K562 (cell line): ENCODE measurements around the gene TTLL3. TPM values are rescaled to one million over a fixed set of nuclear protein-coding genes. Genes with fewer than 3 reads are reported as not detected.

ENCODE experiments used
- BRCA1 ChIP-seq, 2 experiments: fragments of 450-650 bp in 1 of 2; sonication (generic) in 1 of 2; formaldehyde crosslinking in 1 of 2; IDR thresholded peaks; 2 replicates each; pipeline versions ENCODE4 v1.5.0 to v1.6.1; 2017 to 2020; ENCODE audit warnings: mild to moderate bottlenecking in 1 of 2, missing genetic modification reagents in 1 of 2
- CAMTA2 ChIP-seq: fragments of 250-450 bp; sonication (Bioruptor Pico); conservative IDR thresholded peaks from 2 replicates; pipeline ENCODE4 v1.5.1; 2022
- COPS2 ChIP-seq: fragments of 450-650 bp; conservative IDR thresholded peaks from 2 replicates; pipeline ENCODE4 v1.6.1; 2016; ENCODE audit warnings: mild to moderate bottlenecking, moderate library complexity
- CTCFL ChIP-seq: IDR thresholded peaks from 2 replicates; pipeline ENCODE4 v1.6.1; 2011; ENCODE audit warnings: borderline replicate concordance, low read depth, mild to moderate bottlenecking, moderate library complexity, low read length; ENCODE audit not compliant: insufficient read depth, poor library complexity, severe bottlenecking
- ETS1 ChIP-seq: conservative IDR thresholded peaks from 2 replicates; pipeline ENCODE4 v1.6.1; 2011; ENCODE audit warnings: low read depth, mild to moderate bottlenecking, low read length; ENCODE audit not compliant: control insufficient read depth
- GTF2A2 ChIP-seq: IDR thresholded peaks from 2 replicates; pipeline ENCODE4 v1.6.1; 2016; ENCODE audit warnings: mild to moderate bottlenecking, missing genetic modification characterization, missing compliant biosample characterization
- HMGN3 ChIP-seq: IDR thresholded peaks from 2 replicates; pipeline ENCODE4 v1.6.1; 2011; ENCODE audit warnings: borderline replicate concordance, low read depth, mild to moderate bottlenecking, mixed read lengths, low read length; ENCODE audit not compliant: insufficient read length; ENCODE audit errors: extremely low read depth
- PRDM10 ChIP-seq: fragments of 450-650 bp; IDR thresholded peaks from 2 replicates; pipeline ENCODE4 v1.6.1; 2018; ENCODE audit not compliant: partially characterized antibody
- SIRT6 ChIP-seq: IDR thresholded peaks from one replicate; pipeline ENCODE4 v1.6.1; 2012; ENCODE audit warnings: low read depth, mild to moderate bottlenecking, control low read depth, inconsistent platforms, low read length, moderate library complexity
- SMAD4 ChIP-seq: fragments of 250-450 bp; sonication (Bioruptor Pico); conservative IDR thresholded peaks from 2 replicates; pipeline ENCODE4 v1.8.0; 2021; ENCODE audit warnings: inconsistent platforms, mild to moderate bottlenecking, moderate library complexity
- STAT6 ChIP-seq: sonication (generic); formaldehyde crosslinking; IDR thresholded peaks from 2 replicates; pipeline ENCODE4 v1.8.1; 2023; ENCODE audit warnings: mild to moderate bottlenecking, missing genetic modification reagents
- ZBED1 ChIP-seq: IDR thresholded peaks from 2 replicates; pipeline ENCODE4 v1.6.1; 2014
- ZBTB1 ChIP-seq: sonication (generic); formaldehyde crosslinking; IDR thresholded peaks from 2 replicates; pipeline ENCODE4 v1.8.1; 2023; ENCODE audit warnings: missing genetic modification reagents, low read depth, mild to moderate bottlenecking, borderline replicate concordance
- ZHX1 ChIP-seq: fragments of 150-350 bp; conservative IDR thresholded peaks from 2 replicates; pipeline ENCODE4 v1.6.1; 2014; ENCODE audit warnings: low read length
- polyA plus RNA-seq, 8 experiments: library from polyadenylated mRNA; depleted of rRNA in 4 of 8; stranded (reverse) in 5 of 8; unstranded in 3 of 8; fragments of >200 nt; fragmentation: Nextera tagmentation in 2 of 8; fragmentation: Illumina TruSeq in 1 of 8; extraction: Ambion mirVana in 2 of 8; extraction: Trizol in 1 of 8; gene quantifications; 2 replicates each; pipeline versions ENCODE4 v1.2.1 to v1.2.3, GENCODE V29; 2011 to 2014; ENCODE audit warnings: inconsistent platforms in 1 of 8, missing spikeins in 1 of 8
- total RNA-seq, 7 experiments: library from RNA; depleted of rRNA in 6 of 7; stranded (reverse); fragments of >200 nt in 6 of 7; fragmentation: Illumina TruSeq in 2 of 7; extraction: Trizol in 2 of 7; gene quantifications; 2 replicates each; pipeline versions ENCODE4 v1.2.1 to v1.2.3, GENCODE V29; 2011 to 2021; ENCODE audit warnings: low replicate concordance in 1 of 7

The TTLL3 gene
- total and polyA plus RNA-seq, 9 of the 15 experiments (the other 6 are each of a cell fraction or from before 2014, with no cell fraction given) = 8.9 to 106 (median 33.2) TPM

- TF ChIP-seq BRCA1 (IDR thresholded peaks at IDR 0.05) (no peak), BRCA1 (CRISPR knock-in tag; IDR thresholded peaks at IDR 0.05) (no peak), PRDM10 (no peak), GTF2A2 (no peak), ETS1 (peak; percentile 79), CAMTA2 (CRISPR knock-in tag) (no peak), ZBED1 (no peak), ZHX1 (no peak), ZBTB1 (CRISPR knock-in tag) (no peak; the same call in 1 of the 2 replicates), HMGN3 (peak; percentile 29), CTCFL (peak; percentile 100), STAT6 (no peak), SIRT6 (no peak), SMAD4 (CRISPR knock-in tag) (peak; percentile 90), COPS2 (no peak)
Measured at GRCh38 chr3:9862391-9863057, 52.5 kb downstream of the TTLL3 start (continued).
